NOMO-1 treated with dmso at 0.1 percent for 144 hours (cell line): ENCODE results near the gene ADIPOR2.

Experiments used
- DNase-seq: peaks from one replicate; lab custom pipeline; 2025; ENCODE audit not compliant: unreplicated experiment; lab: John Stamatoyannopoulos, UW

The ADIPOR2 gene

GRCh38 chr12:1797011-1797901 is 106.4 kb downstream of the ADIPOR2 start:
- peak; percentile 42 for DNase-seq

GRCh38 chr12:1797991-1798640 is 107.2 kb downstream of the ADIPOR2 start:
- no peak for DNase-seq

GRCh38 chr12:1798641-1799020 is 107.8 kb downstream of the ADIPOR2 start:
- DNase-seq, result no peak

- DNase-seq, result no peak
These were observed 108.4 kb downstream of the ADIPOR2 start for GRCh38 chr12:1799051-1799881.

- no peak for DNase-seq
These were observed 109.1 kb downstream of the ADIPOR2 start for GRCh38 chr12:1799882-1800400.

- no peak for DNase-seq
These were observed 109.8 kb downstream of the ADIPOR2 start for GRCh38 chr12:1800401-1801302.

- no peak for DNase-seq
These were observed 110.6 kb downstream of the ADIPOR2 start for GRCh38 chr12:1801303-1801975.

- no peak for DNase-seq
These were observed 112.9 kb downstream of the ADIPOR2 start for GRCh38 chr12:1803736-1804135.

- peak; percentile 61 for DNase-seq
These were observed 113.9 kb downstream of the ADIPOR2 start for GRCh38 chr12:1804545-1805332.

GRCh38 chr12:1805441-1806081 is 114.7 kb downstream of the ADIPOR2 start:
- no peak for DNase-seq

GRCh38 chr12:1806301-1807086 is 115.6 kb downstream of the ADIPOR2 start:
- DNase-seq, result no peak

- DNase-seq, result no peak
These were observed 116.4 kb downstream of the ADIPOR2 start for GRCh38 chr12:1807087-1807860.

- DNase-seq, result no peak
These were observed 117.3 kb downstream of the ADIPOR2 start for GRCh38 chr12:1808036-1808797.

GRCh38 chr12:1808798-1809480 is 118.1 kb downstream of the ADIPOR2 start:
- no peak for DNase-seq

GRCh38 chr12:1809591-1810190 is 118.8 kb downstream of the ADIPOR2 start:
- no peak for DNase-seq
